H1 (cell line): ENCODE measurements around the gene PPP4R3A. TPM values are rescaled to one million over a fixed set of nuclear protein-coding genes. Genes with fewer than 3 reads are reported as not detected.

Experiments used
- CTBP2 ChIP-seq: IDR thresholded peaks from 2 replicates; pipeline ENCODE4 v1.7.0; 2011; ENCODE audit warnings: borderline replicate concordance, mild to moderate bottlenecking, moderate library complexity, mixed read lengths, low read length; ENCODE audit not compliant: insufficient read depth, insufficient read length
- polyA plus RNA-seq, 7 experiments: library from polyadenylated mRNA; depleted of rRNA in 3 of 7; stranded (reverse) in 5 of 7; unstranded in 2 of 7; fragments of >200 nt in 5 of 7; fragments of 200-250 nt in 2 of 7; gene quantifications; 1 replicate in 5 of 7; 2 replicates in 1 of 7; 4 replicates in 1 of 7; pipeline versions ENCODE4 v1.2.1 to v1.2.3, GENCODE V29; 2011 to 2013; ENCODE audit warnings: missing spikeins in 2 of 7, mixed read lengths in 2 of 7
- total RNA-seq: library from RNA; stranded (reverse); fragmentation: NEBNext Ultra II Directional; extraction: Animal tissue kit (Norgen Biotek cat#: 25700); gene quantifications from 2 replicates; pipeline ENCODE4 v1.2.1, GENCODE V29; 2021

Gene PPP4R3A
- total and polyA plus RNA-seq, 2 of the 8 experiments (the other 6 are each of a cell fraction or from before 2014, with no cell fraction given), result 31.7 to 122 TPM

DNA sequence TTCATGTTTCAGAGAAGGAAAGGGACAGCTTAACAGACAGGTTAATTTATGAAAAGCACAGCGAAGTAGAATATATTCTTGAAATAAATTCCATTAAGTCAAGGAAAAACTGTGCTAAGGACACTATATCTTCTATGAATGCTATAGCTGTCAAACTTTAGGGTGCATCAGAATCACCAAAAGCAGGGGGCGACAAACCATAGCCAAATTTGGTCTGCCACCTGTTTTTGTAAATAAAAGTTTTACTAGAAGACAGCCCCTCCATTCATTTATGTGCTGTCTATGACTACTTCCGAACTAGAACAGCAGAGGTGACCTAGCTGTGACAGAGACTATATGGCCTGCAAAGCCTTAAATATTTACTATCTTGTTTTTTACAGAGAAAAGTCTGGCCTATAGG lies 25.9 kb downstream of the PPP4R3A start (continued):
- TF ChIP-seq CTBP2, result no peak
